Common myeloid progenitor, CD34-positive (primary cell): ENCODE results near the gene FKBP9.

Experiments used
- CTCF ChIA-PET: fragments of 350-600 bp; sonication (Branson Sonifier 250); formaldehyde crosslinking; loops from one replicate; lab custom pipeline; 2021; ENCODE audit warnings: antibody characterized with exemption; lab: Charles Lee
- POLR2A ChIA-PET: fragments of 350-600 bp; sonication (Branson Sonifier 250); formaldehyde crosslinking; loops from one replicate; lab custom pipeline; 2021; ENCODE audit warnings: antibody characterized with exemption; lab: Charles Lee
- DNase-seq, 3 donors: peaks; one replicate each; pipeline versions ENCODE4 v3.0.0 to v3.0.0-alpha.2; 2013
- H3K27ac ChIP-seq, 2 experiments: 1 replicate in 1 of 2; 2 replicates in 1 of 2; pipeline ENCODE4 v1.7.0; 2013; ENCODE audit warnings: inconsistent platforms in 2 of 2, low read length in 2 of 2, mild to moderate bottlenecking in 2 of 2, low read depth in 1 of 2, moderate library complexity in 1 of 2; ENCODE audit not compliant: severe bottlenecking in 2 of 2, insufficient read depth in 1 of 2, poor library complexity in 1 of 2
- H3K27me3 ChIP-seq, 5 experiments: replicated peaks in 2 of 5; 1 replicate in 3 of 5; 2 replicates in 2 of 5; pipeline versions ENCODE4 v1.6.1 to v1.7.0; 2013; ENCODE audit warnings: low read length in 4 of 5, mild to moderate bottlenecking in 2 of 5, moderate library complexity in 2 of 5, inconsistent platforms in 1 of 5; ENCODE audit not compliant: insufficient read depth in 5 of 5, control insufficient read depth in 4 of 5
- H3K36me3 ChIP-seq, 4 experiments: 1 replicate in 2 of 4; 2 replicates in 2 of 4; pipeline versions ENCODE4 v1.6.1 to v1.7.0; 2013; ENCODE audit warnings: low read length in 3 of 4, control low read depth in 1 of 4, mild to moderate bottlenecking in 1 of 4; ENCODE audit not compliant: control insufficient read depth in 4 of 4, insufficient read depth in 4 of 4
- H3K4me1 ChIP-seq, 4 experiments: 1 replicate in 3 of 4; 2 replicates in 1 of 4; pipeline versions ENCODE4 v1.6.1 to v1.7.1; 2013; ENCODE audit warnings: low read length in 3 of 4, mild to moderate bottlenecking in 3 of 4, control low read depth in 1 of 4, inconsistent platforms in 1 of 4, moderate library complexity in 1 of 4; ENCODE audit not compliant: control insufficient read depth in 4 of 4, insufficient read depth in 4 of 4; ENCODE audit errors: control extremely low read depth in 1 of 4
- H3K4me3 ChIP-seq, 7 experiments: 1 replicate in 4 of 7; 2 replicates in 3 of 7; pipeline versions ENCODE4 v1.5.1 to v1.7.0; 2013; ENCODE audit warnings: mild to moderate bottlenecking in 7 of 7, low read length in 6 of 7, moderate library complexity in 6 of 7, inconsistent platforms in 2 of 7, low read depth in 2 of 7, control low read depth in 1 of 7; ENCODE audit not compliant: insufficient read depth in 4 of 7, control insufficient read depth in 1 of 7; ENCODE audit errors: extremely low read depth in 1 of 7
- H3K9me3 ChIP-seq, 5 experiments: 1 replicate in 4 of 5; 2 replicates in 1 of 5; pipeline versions ENCODE4 v1.6.1 to v1.7.1; 2013; ENCODE audit warnings: low read length in 4 of 5, mild to moderate bottlenecking in 2 of 5, inconsistent platforms in 1 of 5, low read depth in 1 of 5, moderate library complexity in 1 of 5; ENCODE audit not compliant: control insufficient read depth in 4 of 5, insufficient read depth in 2 of 5; ENCODE audit errors: control extremely low read depth in 1 of 5
- WGBS: methylation state at CpG from one replicate; pipeline ENCODE4 v1.1.5; 2013; ENCODE audit not compliant: insufficient coverage; 5-methylcytosine and 5-hydroxymethylcytosine counted together

Gene FKBP9

GRCh38 chr7:32941181-32941580 is 16.1 kb upstream of the FKBP9 start:
- 86% methylated on average over 5 of the region's 5 CpGs for WGBS
- DNase-seq: no peak
- ChIA-PET CTCF (interaction anchor here (0.9 to 3.8 kb wide), 7 partner anchors 48 to 167 kb away, joined by 4 to 41 read pairs (median 10); partner anchors contain the start of gene RP9), POLR2A (no interaction called here)
- H3K4me3 ChIP-seq: peak overlapping the region in 5 of 7 experiments; percentile 69 to 93 (median 74)
- no peaks in the 10 kb centered on the region for H3K27me3 ChIP-seq
- H3K4me1 ChIP-seq: peaks cover 5 to 31% (median 20%) of the 10 kb centered on the region in 4 experiments
- no peak overlapping the region for H3K27ac ChIP-seq
- H3K36me3 ChIP-seq: peaks cover 0 to 4% (median 0%) of the 10 kb centered on the region in 4 experiments
- no peaks in the 10 kb centered on the region for H3K9me3 ChIP-seq

- peak in 2 of 3 donors; percentile 25 to 33 for DNase-seq
- H3K27me3 ChIP-seq: no peaks in the 10 kb centered on the region
- CTCF ChIA-PET: interaction anchor here (0.8 to 3.8 kb wide), 10 partner anchors 13 to 167 kb away, joined by 3 to 41 read pairs (median 6); partner anchors contain the start of genes FKBP9 and RP9
- 2% methylated on average over 13 of the region's 22 CpGs for WGBS
- H3K27ac ChIP-seq: peak overlapping the region in 1 of 2 experiments; percentile 70
- H3K4me1 ChIP-seq: peaks cover 5 to 31% (median 20%) of the 10 kb centered on the region in 4 experiments
- H3K4me3 ChIP-seq: peak overlapping the region; percentile 57 to 93 (median 74)
- no peaks in the 10 kb centered on the region for H3K9me3 ChIP-seq
- H3K36me3 ChIP-seq: peaks cover 0 to 4% (median 0%) of the 10 kb centered on the region in 4 experiments
- POLR2A ChIA-PET: interaction anchor here (1.8 kb wide), 1 partner anchor 50 kb away, joined by 8 read pairs; the partner anchor contains the start of gene KBTBD2
Observed at GRCh38 chr7:32941681-32942414, 15.4 kb upstream of the FKBP9 start.

DNA sequence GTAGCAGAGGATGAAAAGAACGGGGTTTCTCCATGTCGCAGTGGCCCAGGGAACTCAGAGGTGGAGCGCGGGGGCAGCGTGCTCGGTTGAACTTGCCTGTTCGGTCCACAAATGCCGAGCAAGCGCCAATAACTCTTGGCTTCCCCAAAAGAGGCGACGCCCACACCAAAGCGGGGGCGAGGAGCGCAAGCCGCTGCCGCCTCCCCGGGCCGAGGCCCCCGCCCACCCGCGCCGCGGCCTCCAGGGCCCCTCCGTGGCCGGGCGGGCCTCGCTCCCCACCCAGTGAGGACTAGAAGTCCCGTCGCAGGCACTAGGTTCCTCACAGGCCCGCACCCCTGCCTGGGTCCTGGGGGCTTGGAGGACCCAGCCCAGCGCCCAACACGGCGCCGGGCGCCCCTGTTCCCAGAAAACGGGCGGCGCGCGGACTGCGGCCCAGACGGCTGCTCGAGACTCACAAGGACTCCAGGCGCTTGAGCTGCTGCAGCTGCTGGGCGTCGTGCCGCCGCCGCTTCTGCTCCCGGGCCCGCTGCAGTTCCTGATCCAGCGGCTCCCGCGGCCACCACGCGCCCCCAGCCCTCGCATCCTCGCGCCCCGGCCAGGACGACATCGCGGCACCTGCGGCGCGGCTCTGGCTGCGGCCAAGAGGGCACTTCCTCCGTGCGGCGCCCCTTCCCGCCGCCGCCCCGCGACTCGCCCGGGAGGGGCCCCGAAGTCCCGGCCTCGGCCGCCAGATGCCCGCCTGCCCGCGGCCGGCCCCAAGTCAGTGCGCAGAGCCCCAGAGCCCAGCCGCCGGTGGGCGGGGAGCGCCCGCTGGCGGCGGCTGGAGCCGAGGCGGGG is 14.6 kb upstream of the FKBP9 start:
- peaks cover 0 to 4% (median 0%) of the 10 kb centered on the region in 4 experiments for H3K36me3 ChIP-seq
- peak overlapping the region in 1 of 2 experiments; percentile 70 for H3K27ac ChIP-seq
- POLR2A ChIA-PET: interaction anchor here (1.8 kb wide), 1 partner anchor 51 kb away, joined by 8 read pairs; the partner anchor contains the start of gene KBTBD2

DNA sequence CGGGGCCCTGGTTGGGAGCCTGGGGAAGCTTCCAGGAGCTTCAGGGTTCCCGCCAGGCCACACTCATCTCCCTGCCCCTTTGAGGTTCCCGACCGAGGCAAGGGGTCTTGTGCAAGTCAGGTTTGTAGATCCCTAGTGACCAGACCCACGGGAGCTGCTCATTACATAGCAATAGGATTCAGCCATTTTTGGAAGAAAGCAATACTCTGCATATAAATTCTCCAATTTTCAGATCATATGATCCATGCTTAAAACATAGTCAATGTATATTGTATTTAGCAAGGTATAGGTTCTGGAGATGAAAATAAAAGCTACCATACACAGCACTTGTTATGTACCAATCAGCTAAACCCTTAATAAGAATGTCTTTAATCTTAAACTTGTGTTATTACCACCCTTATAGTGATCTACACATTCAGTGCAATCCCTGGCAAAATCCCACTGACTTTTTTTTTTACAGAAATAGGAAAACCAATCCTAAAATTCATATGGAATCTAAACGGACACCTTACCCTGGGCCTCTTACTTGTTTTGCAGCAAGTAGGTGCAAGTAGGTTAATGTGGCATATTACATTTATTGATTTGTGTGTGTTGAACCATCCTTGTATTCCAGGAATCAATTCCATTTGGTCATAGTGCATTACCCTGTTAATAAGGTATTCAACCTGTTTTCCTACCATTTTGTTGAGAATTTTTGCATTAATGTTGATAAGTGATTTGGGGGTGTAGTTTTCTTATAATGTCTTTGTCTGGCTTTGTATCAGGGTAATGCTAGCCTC is 13.8 kb upstream of the FKBP9 start:
- ChIA-PET CTCF (interaction anchor here (0.9 to 3.8 kb wide), 12 partner anchors 13 to 165 kb away, joined by 3 to 41 read pairs (median 6); partner anchors contain the start of genes FKBP9 and RP9), POLR2A (interaction anchor here (1.8 kb wide), 1 partner anchor 52 kb away, joined by 8 read pairs; the partner anchor contains the start of gene KBTBD2)
- Histone ChIP-seq H3K9me3 (peaks cover 0 to 10% (median 7%) of the 10 kb centered on the region in 5 experiments), H3K27me3 (no peaks in the 10 kb centered on the region), H3K4me1 (peaks cover 5 to 27% (median 18%) of the 10 kb centered on the region in 4 experiments), H3K4me3 (peak overlapping the region in 6 of 7 experiments; percentile 57 to 93 (median 74)), H3K27ac (no peak overlapping the region), H3K36me3 (peaks cover 0 to 4% (median 0%) of the 10 kb centered on the region in 4 experiments)
- DNase-seq: no peak
- WGBS: 14% methylated on average over 5 of the region's 6 CpGs

More for the DNA sequence above, 14.6 kb upstream of the FKBP9 start:
- peaks cover 0 to 2% (median 0%) of the 10 kb centered on the region in 5 experiments for H3K9me3 ChIP-seq
- WGBS: 0% methylated on average over 90 of the region's 95 CpGs
- H3K4me1 ChIP-seq: peaks cover 5 to 30% (median 20%) of the 10 kb centered on the region in 4 experiments
- peak; percentile 67 to 89 (median 86) for DNase-seq
- peak overlapping the region; percentile 57 to 93 (median 74) for H3K4me3 ChIP-seq
- CTCF ChIA-PET: interaction anchor here (0.8 to 3.8 kb wide), 13 partner anchors 14 to 166 kb away, joined by 3 to 41 read pairs (median 5); partner anchors contain the start of genes FKBP9 and RP9
- H3K27me3 ChIP-seq: no peaks in the 10 kb centered on the region

DNA sequence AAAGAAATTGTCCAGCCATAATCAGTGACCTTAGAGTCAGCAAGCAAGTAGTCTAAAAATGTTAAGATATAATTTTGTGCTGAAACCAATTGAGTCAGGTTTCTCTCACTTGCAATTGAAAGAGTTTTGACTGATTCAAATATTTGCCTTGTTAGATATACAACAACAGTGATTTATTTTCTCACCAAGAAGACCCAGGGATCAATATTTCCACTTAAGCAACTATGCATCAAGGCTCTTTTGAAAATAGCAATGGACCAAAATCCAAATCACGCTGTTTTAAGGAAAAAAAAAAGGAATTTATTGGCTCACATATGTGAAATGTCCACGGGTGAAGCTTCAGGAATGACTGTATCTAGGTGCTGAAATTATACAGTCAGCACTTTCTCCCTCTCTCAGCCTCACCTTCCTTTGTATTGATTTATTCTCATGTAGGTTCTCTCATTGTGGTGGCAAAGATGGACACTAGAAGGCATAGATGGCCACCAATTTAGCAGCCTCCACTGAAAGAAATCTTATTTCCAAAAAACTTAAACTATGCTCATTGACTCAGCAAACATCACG is 9.7 kb upstream of the FKBP9 start:
- POLR2A ChIA-PET: interaction anchor here (0.6 kb wide), 1 partner anchor 194 kb away, joined by 3 read pairs; no protein-coding TSS in a partner anchor
- Histone ChIP-seq H3K4me3 (no peak overlapping the region), H3K9me3 (peaks cover 0 to 14% (median 11%) of the 10 kb centered on the region in 5 experiments), H3K4me1 (peaks cover 0 to 5% (median 2%) of the 10 kb centered on the region in 4 experiments), H3K27ac (no peak overlapping the region), H3K36me3 (no peaks in the 10 kb centered on the region), H3K27me3 (no peaks in the 10 kb centered on the region)
- DNase-seq: no peak
- CTCF ChIA-PET: no interaction called here
- 80% methylated on average over 1 of the region's 3 CpGs for WGBS
